EH (cell line): ENCODE data around the gene RALB.

Experiments
- DNase-seq: peaks from one replicate; pipeline ENCODE4 v3.0.0-alpha.2; 2015; ENCODE audit warnings: low read depth

RALB gene

DNA sequence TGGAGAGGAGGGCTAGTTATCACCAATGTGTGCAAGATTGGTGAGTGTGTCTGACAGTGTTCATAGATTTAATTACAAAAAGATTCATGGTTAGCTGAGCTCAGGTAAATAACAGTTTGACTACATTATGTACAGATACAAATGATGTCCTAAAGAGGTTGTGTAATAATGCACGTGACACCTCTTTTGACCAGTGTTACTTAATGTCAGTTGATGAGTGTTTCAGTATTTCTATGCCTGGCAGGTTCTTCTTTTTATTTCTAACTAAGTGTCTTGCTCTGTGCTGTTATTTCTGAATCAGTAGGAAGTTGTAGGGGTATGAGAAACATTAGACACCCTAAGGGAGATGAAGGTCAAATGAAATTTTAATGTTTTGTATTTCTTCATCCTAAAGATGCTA lies 85.4 kb downstream of the RALB start:
- no peak for DNase-seq

DNA sequence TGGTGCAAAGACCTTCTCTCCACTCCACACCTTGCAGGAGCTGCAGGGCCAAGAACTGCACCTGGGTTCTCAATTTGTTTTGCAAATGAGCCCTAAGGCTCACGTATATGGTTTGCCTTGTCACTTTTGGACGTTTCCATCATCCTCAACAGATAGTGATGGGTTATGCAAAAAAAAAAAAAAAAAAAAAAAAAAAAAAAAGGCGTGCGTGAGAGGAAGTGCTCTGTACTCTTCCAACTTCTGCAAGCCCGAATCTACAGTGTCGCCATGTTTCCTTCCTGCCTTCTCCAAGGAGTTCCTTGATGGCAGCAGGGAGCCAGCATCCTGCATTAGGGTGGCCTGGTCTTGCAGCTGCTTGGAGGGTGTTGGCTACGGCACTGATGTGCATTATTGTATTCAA lies 89.3 kb downstream of the RALB start:
- DNase-seq: no peak

- DNase-seq: no peak
Measured at GRCh38 chr2:120342446-120342845, 89.8 kb downstream of the RALB start.

DNA sequence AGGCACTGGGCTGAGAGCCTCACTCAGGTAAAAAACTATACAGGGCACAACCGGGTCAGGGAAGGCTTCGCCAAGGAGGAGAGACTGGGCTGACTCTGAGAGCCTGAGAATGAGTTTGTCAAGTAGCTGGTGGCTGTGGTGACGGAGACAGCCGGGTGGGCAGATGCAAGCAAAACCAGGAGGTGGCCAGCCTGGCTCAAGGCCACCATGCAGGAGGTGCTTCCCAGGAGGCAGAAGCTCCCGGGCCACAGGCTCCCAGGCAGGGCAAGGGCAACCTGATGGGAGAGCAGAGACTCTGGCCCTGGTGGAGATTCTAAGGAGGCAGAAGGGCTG lies 90.4 kb downstream of the RALB start:
- no peak for DNase-seq

DNA sequence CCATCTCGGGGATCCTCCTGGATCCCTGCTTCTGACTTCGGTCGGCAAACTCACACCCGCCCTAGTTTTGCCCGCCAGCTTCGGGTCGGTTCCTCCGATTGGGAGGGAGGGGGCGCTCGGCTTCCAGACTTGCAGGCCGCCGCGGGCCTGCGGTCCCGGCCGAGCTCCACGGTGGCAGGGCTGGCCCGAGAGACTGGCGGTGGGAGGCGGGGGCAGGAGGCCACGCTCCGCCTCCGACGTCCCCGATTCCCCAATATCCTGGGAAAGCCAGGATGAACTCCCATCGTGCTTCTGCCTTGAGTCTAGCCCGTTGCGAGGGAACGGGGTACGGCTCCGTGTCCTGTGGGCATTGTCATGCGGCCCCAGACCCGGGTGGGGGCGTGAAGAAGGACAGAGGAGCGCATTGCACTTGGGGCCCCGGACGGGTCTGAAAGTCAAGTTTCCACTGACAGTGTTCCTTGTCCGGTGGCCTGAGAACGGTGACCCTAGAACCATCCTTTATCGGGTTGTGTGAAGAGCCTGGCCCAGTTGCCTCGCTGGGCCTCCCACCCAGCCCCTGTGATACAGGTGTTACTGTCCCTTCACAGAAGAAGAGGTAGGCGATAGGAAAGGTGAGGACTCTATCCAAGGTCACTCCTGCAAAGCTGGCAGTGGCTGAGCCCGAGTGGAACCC lies 90.9 kb downstream of the RALB start:
- peak; percentile 80 for DNase-seq
